T follicular helper cell (primary cell): ENCODE measurements around the gene MYOT.

Experiments used
- DNase-seq: peaks from one replicate; pipeline ENCODE4 v3.0.0-alpha.2; 2020; ENCODE audit warnings: low read depth

Gene MYOT

DNA sequence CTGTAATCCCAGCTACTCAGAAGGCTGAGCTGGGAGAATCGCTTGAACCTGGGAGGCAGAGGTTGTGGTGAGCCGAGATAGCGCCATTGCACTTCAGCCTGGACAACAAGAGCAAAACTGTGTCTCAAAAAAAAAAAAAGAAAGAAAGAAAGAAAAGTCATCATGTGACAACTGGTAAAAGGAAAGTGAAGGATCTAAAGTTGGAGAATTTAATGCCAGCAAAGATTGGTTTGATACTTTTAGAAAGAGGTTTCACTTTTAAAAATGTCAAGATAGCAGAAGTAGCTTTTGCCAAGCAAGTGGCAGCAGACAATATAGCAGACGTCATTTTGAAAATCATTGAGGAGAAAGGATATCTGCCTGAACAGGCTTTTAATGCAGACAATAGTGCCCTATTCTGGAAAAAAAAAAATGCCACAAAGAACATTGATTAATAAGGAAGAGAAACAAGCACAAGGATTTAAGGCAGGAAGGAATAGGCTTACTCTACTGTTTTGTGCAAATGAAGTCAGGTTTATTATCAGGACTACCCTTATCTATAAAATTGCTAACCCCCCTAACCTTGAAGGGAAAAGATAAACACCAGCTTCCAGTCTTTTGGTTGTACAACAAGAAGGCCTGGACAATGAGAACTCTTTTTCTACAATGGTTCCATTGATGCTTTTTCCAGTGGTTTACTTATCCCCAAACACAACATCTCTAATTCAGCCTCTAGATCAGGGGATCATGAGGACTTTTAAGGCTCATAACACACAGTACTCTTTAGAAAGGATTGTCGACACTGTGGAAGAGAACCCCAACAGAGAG is 33.6 kb downstream of the MYOT start:
- no peak for DNase-seq

DNA sequence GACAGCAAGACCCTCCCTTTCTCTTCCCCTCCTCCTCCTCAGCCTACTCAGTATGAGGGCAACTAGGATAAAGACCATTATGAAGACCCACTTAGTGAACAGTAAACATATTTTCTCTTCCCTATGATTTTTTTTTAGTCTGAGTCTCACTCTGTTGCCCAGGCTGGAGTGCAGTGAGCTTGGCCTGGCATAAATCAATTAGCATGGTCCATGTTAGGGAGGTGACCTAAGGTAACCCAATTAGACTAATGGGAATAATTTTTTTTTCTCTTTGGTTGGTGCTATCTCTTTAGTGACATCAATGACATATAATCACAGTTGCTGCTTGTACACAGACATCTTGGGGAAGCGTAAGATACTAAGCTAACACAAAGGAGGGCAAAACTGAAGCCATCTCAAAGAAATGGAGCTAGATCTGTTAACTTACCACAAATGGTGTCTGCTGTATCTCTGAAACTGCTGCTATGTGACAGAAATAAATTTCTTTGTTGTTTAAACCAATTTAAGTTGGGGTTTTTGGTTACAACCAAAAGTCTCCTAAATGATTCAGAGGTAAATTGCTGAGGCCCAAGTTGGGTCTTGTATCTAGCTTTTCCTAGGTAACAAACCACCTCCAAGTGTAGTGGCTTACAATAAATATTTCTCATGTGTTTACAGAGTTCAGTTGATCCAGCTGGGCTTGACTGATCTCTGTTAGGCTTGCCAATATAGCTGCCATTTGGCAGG is 34.9 kb downstream of the MYOT start:
- DNase-seq: no peak

DNA sequence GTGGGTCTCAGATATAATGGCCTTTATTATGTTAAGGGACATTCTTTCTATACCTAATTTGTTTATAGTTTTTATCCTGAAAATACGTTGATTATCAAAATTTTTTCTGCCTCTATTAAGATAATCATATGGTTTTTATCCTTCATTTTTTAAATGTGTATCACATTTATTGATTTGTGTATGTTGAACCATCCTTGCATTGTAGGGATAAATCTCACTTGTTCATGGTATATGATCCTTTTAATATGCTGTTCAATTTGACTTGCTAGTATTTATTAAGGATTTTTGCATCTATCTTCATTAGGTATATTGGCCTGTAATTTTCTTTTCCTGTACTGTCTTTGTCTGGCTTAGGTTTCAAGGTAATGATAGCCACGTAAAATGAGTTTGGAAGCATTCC is 47.1 kb downstream of the MYOT start:
- DNase-seq: no peak

DNA sequence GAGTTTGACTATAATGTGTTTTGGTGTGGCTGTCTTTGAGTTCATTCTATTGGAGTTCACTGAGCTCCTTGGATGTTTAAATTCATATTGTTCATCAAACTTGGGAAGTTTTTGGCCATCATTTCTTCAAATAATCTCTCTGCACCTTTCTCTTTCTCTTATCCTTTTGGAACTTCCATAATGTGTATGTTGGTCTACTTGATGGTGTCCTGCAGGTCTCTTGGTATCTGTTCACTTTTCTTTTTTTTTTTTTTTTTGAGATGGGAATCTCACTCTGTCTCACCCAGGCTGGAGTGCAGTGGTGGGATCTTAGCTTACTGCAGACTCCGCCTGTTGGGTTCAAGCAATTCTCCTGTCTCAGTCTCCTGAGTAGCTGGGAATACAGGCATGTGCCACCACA is 49.3 kb downstream of the MYOT start:
- no peak for DNase-seq

DNA sequence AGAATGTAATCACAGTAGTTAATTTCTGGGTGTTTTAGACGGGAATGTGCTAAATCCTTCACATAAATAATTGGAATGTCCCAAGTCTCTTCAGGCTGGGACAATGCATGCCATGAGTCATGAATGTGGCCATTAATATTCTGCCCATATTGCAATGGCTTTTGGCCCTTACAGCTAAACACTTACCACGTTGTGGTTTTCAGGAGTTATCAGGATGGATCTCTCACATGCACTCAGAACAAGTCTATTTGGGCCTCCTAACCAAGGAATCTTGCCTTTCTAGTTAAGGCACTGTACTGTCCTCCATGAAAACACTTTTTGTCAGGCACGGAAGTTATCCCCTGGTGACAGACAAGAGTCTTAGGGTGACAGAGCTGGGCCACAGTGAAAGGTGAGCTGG is 54.3 kb downstream of the MYOT start:
- DNase-seq: no peak

DNA sequence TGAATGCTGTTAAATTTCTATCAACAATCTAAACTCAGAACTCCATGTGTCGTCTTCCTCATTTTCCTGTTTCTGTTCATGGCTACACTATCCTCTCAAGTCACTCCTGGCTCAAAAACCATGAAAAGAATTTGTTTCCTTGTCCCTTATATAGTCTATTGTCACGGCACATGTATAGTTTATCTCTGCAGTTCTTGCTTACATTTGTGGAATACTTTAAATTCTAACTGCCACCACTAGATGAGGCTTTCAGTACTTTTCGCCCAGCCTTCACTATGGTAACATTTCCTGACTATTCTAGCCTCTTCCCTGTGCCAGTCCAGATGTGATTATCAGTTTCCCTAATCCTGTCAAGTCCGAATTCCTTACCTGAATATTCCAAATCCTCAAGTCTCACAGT is 56.2 kb downstream of the MYOT start:
- DNase-seq: no peak

DNA sequence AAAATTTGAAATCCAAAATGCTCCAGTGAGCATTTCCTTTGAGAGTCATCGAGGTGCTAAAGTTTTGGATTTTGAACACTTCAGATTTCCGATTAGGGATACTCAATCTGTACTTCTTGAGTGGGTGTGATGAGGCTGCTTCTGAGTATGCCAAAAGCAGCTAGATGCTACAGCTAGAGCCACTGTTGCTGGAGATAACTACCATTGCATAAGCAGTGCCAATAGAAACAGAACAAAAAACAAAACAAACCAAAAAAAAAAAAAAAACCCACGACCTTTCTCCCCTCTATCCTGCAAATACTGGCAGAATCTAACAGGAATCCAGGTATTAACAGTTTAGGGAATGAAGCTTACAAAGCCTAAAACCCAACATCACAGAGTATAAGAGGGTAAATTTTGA is 65.1 kb downstream of the MYOT start:
- no peak for DNase-seq

DNA sequence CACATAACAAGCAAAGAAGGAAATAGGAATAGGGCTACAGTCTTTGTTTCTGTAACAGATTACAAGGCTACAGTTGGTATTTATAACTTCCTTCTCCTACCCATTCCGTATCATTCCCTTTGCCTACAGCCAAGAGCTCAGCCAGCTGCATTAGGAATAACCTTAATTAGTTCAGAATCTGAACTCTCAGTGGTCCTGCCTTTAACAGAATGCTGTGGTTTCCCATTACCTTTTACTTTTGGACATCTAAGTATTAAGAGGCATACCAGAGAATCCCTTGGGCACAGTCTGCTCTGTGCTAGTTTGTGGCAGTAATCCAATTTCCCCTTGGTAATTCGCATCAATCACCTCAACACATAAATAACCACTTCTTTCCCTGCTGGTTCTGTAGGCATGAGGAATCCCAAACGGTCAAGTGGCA is 65.8 kb downstream of the MYOT start:
- no peak for DNase-seq

DNA sequence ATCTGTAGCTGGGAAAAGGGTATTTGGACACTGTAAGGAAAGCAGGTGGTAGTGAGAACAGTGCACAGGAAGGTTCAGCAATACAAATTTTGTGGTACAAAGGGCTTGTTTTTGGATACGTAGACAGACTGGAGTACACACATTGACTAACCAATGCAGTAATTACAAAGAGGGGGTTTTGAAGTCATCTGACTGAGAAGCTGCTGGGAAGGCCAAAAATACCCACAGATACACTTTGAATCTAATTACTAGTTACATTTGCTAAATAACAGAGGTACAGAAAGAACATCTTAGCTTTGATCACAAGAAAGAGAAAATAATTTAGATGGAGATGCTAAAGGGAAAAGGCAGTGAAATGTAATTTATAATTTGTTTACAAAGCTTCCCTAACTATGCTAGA is 67.5 kb downstream of the MYOT start:
- no peak for DNase-seq

DNA sequence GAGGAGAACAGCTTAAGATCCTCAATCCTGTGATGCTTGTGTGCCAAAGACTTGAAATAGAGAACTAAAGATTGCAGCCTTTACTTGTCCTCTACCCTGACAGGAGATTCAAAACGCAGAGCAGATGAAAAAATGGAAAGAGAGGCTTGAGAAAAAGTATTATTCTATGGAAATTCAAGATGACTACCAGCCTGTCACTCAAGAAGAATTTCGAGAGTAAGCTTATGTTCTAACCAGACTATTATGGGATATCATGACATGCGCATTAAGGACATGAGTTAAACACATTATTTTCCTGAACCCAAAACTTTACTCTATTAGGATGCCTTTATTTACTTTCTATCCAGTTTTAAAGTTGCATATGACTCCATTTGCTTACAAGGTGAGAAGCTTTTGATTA is 68.0 kb downstream of the MYOT start:
- DNase-seq: no peak
